RWPE2 (cell line): Measurements from ENCODE around the gene ZBTB7C.

Source experiments
- ATAC-seq: fragments of 200-7000 bp; cut with Tn5 transposase; 3 replicates; pipeline ENCODE4 v1.9.1; 2021; ENCODE audit warnings: low read depth
- DNase-seq: peaks from one replicate; pipeline ENCODE4 v3.0.0-alpha.2; 2020; ENCODE audit warnings: low spot score
- H3K27ac ChIP-seq: fragments of 450-650 bp; 2 replicates; pipeline ENCODE4 v1.5.1; 2017; ENCODE audit warnings: mild to moderate bottlenecking; ENCODE audit not compliant: poor library complexity, severe bottlenecking
- H3K27me3 ChIP-seq: fragments of 250-450 bp; sonication (Bioruptor Pico); 2 replicates; pipeline ENCODE4 v1.5.1; 2021; ENCODE audit warnings: mild to moderate bottlenecking, moderate library complexity; ENCODE audit not compliant: insufficient read depth, poor library complexity, severe bottlenecking
- H3K36me3 ChIP-seq: fragments of 250-450 bp; sonication (Bioruptor Pico); 2 replicates; pipeline ENCODE4 v1.5.1; 2020; ENCODE audit warnings: low read depth, mild to moderate bottlenecking, moderate library complexity
- H3K4me1 ChIP-seq: fragments of 250-450 bp; sonication (Bioruptor Pico); 2 replicates; pipeline ENCODE4 v1.5.1; 2021; ENCODE audit warnings: mild to moderate bottlenecking, moderate library complexity; ENCODE audit not compliant: insufficient read depth, poor library complexity, severe bottlenecking
- H3K4me3 ChIP-seq: fragments of 250-450 bp; sonication (Bioruptor Pico); 2 replicates; pipeline ENCODE4 v1.5.1; 2021; ENCODE audit warnings: mild to moderate bottlenecking, moderate library complexity; ENCODE audit not compliant: severe bottlenecking
- H3K9me3 ChIP-seq: fragments of 250-450 bp; sonication (Bioruptor Pico); 2 replicates; pipeline ENCODE4 v1.5.1; 2021; ENCODE audit warnings: mild to moderate bottlenecking, moderate library complexity; ENCODE audit not compliant: severe bottlenecking
- TF ChIP-seq, protein P1 (sequence below): fragments of 450-650 bp; IDR thresholded peaks from one replicate; pipeline ENCODE4 v1.5.1; 2017; ENCODE audit warnings: mild to moderate bottlenecking, moderate library complexity; ENCODE audit not compliant: poor library complexity, severe bottlenecking

ZBTB7C gene

DNA sequence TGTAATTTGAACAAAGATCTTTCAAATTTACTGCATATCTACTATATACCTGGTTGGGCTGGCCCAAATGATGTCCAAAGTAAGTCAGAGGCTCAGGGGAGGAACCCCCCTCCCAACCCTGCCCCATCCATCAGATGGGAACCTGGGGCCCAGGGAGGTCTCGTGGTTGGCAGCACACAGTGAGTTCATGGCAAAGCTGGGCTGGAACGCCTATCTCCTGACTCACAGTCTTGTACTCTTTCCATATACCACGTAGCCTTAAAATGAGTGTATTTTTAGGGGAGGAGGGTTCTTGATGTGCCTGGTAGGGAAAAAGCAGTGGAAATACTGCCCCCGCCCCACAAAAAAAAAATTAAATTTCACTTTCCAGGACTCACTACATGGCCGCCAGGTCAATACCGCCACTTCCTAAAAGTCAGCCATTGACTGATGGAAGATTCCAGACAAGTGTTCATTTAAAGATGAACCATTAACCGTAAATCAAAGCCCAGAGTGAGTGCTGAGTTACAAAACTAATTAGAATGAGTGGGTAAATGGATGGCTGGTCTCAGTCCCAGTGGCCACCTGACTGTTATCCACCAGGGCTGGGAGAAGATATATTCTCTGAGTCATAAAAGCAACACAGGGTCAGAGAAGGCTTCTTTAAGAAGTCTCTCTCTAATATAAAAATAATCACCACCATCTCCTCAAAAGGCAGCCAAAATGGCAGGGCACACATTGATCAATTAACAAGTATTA is 80.5 kb downstream of the ZBTB7C start:
- ATAC-seq (peak; percentile 22; the same call in 1 of the 3 replicates), DNase-seq (no peak)
- peak overlapping the region; percentile 8 for H3K27ac ChIP-seq

DNA sequence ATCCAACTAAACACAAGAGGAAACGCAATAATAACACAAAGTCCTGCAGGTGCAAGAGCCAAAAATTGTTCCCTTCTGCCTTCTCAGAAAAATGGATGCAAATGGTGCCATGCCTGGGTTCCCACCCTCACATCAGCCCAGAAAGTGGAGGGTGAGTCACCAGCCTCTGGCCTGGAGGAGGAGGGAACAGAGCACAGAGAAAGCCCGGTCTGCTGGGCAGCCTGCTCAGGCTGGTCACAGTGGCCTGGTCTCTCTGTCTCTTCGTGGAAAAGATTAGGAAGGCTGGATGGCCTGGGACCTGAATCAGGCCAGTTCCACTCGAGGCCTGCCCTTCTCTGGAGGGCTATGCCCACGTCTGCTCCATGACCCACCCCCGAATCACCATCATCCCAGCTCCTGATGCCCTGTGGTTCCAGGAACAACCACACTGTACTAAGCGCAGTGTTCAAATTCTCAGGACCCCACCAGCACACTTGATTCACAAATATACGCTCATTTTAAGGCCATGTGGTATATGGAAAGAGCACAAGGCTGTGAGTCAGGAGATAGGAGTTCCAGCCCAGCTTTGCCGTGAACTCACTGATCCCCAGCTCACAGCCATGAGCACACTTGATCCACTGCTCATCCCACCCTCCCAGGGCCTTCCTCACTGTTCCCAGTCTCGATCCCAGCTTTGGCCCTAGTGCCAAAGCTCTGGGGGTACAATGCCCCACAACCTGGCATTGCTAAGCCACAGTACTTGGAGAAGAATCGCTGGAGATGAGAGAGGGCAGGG is 82.1 kb downstream of the ZBTB7C start:
- H3K27me3 ChIP-seq = no peaks in the 10 kb centered on the region
- no peak overlapping the region for H3K4me3 ChIP-seq
- H3K36me3 ChIP-seq = no peaks in the 10 kb centered on the region
- no peaks in the 10 kb centered on the region for H3K9me3 ChIP-seq
- no peak overlapping the region for H3K27ac ChIP-seq
- peak; percentile 44 for ATAC-seq
- TF ChIP-seq, protein P1, sequence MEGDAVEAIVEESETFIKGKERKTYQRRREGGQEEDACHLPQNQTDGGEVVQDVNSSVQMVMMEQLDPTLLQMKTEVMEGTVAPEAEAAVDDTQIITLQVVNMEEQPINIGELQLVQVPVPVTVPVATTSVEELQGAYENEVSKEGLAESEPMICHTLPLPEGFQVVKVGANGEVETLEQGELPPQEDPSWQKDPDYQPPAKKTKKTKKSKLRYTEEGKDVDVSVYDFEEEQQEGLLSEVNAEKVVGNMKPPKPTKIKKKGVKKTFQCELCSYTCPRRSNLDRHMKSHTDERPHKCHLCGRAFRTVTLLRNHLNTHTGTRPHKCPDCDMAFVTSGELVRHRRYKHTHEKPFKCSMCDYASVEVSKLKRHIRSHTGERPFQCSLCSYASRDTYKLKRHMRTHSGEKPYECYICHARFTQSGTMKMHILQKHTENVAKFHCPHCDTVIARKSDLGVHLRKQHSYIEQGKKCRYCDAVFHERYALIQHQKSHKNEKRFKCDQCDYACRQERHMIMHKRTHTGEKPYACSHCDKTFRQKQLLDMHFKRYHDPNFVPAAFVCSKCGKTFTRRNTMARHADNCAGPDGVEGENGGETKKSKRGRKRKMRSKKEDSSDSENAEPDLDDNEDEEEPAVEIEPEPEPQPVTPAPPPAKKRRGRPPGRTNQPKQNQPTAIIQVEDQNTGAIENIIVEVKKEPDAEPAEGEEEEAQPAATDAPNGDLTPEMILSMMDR = no peak
- peaks cover 33% of the 10 kb centered on the region for H3K4me1 ChIP-seq
- DNase-seq = no peak

More for the DNA sequence above, 80.5 kb downstream of the ZBTB7C start:
- TF ChIP-seq, protein P1 = no peak
- Histone ChIP-seq H3K4me3 (no peak overlapping the region), H3K4me1 (peaks cover 33% of the 10 kb centered on the region), H3K27me3 (no peaks in the 10 kb centered on the region), H3K9me3 (no peaks in the 10 kb centered on the region), H3K36me3 (no peaks in the 10 kb centered on the region)

GRCh38 chr18:48325115-48325665 is 84.0 kb downstream of the ZBTB7C start:
- no peak for DNase-seq
- H3K4me3 ChIP-seq = no peak overlapping the region
- H3K27ac ChIP-seq = peak overlapping the region; percentile 19
- H3K9me3 ChIP-seq = no peaks in the 10 kb centered on the region
- H3K4me1 ChIP-seq = peaks cover 31% of the 10 kb centered on the region
- no peak for ATAC-seq
- H3K36me3 ChIP-seq = no peaks in the 10 kb centered on the region
- TF ChIP-seq, protein P1 = no peak
- H3K27me3 ChIP-seq = no peaks in the 10 kb centered on the region

GRCh38 chr18:48324651-48325050 is 84.5 kb downstream of the ZBTB7C start:
- ATAC-seq = peak; percentile 84
- Histone ChIP-seq H3K27ac (peak overlapping the region; percentile 19), H3K4me3 (no peak overlapping the region), H3K4me1 (peaks cover 29% of the 10 kb centered on the region), H3K9me3 (no peaks in the 10 kb centered on the region), H3K27me3 (no peaks in the 10 kb centered on the region), H3K36me3 (no peaks in the 10 kb centered on the region)
- peak; percentile 75 for DNase-seq
- TF ChIP-seq, protein P1 = no peak
